ENCODE results near the gene NELL1.

NELL1 gene

GRCh38 chr11:21369947-21370346 lies 700.6 kb downstream of the NELL1 start:
- Histone ChIP-seq H3K27ac (replicated peaks) (no peak overlapping the region), H3K4me3 (replicated peaks; ENCODE audit: insufficient read depth, low read length) (no peak overlapping the region), H3K27me3 (ENCODE audit: insufficient read depth, poor library complexity, severe bottlenecking) (no peaks in the 10 kb centered on the region)
- DNase-seq (ENCODE audit: low read depth in 1 of 2, low spot score in 1 of 2): no peak
- TF ChIP-seq POLR2AphosphoS5 (IDR thresholded peaks at IDR 0.05; ENCODE audit: low read depth) (no peak), CTCF (IDR thresholded peaks at IDR 0.05; ENCODE audit: insufficient read depth, low read length) (no peak), REST (IDR thresholded peaks at IDR 0.05; ENCODE audit: insufficient replicate concordance, low read depth) (no peak), GABPA (IDR thresholded peaks at IDR 0.05; ENCODE audit: low read depth) (no peak), SPI1 (IDR thresholded peaks at IDR 0.05; ENCODE audit: borderline replicate concordance, low read depth) (no peak)

- no peaks in the 10 kb centered on the region for H3K27me3 ChIP-seq (ENCODE audit: insufficient read depth, poor library complexity, severe bottlenecking)
- TF ChIP-seq CTCF (IDR thresholded peaks at IDR 0.05; ENCODE audit: insufficient read depth, low read length) (no peak), SPI1 (IDR thresholded peaks at IDR 0.05; ENCODE audit: borderline replicate concordance, low read depth) (no peak), POLR2AphosphoS5 (IDR thresholded peaks at IDR 0.05; ENCODE audit: low read depth) (no peak), GABPA (IDR thresholded peaks at IDR 0.05; ENCODE audit: low read depth) (no peak), REST (IDR thresholded peaks at IDR 0.05; ENCODE audit: insufficient replicate concordance, low read depth) (no peak)
- H3K4me3 ChIP-seq (replicated peaks; ENCODE audit: insufficient read depth, low read length): no peak overlapping the region
- no peak for DNase-seq (ENCODE audit: low read depth in 1 of 2, low spot score in 1 of 2)
- no peak overlapping the region for H3K27ac ChIP-seq (replicated peaks)
These were observed 701.7 kb downstream of the NELL1 start for GRCh38 chr11:21371044-21371443.

GRCh38 chr11:21372672-21373071 lies 703.3 kb downstream of the NELL1 start:
- no peak overlapping the region for H3K4me3 ChIP-seq (replicated peaks; ENCODE audit: insufficient read depth, low read length)
- H3K27me3 ChIP-seq (ENCODE audit: insufficient read depth, poor library complexity, severe bottlenecking): no peaks in the 10 kb centered on the region
- TF ChIP-seq SPI1 (IDR thresholded peaks at IDR 0.05; ENCODE audit: borderline replicate concordance, low read depth) (no peak), CTCF (IDR thresholded peaks at IDR 0.05; ENCODE audit: insufficient read depth, low read length) (no peak), POLR2AphosphoS5 (IDR thresholded peaks at IDR 0.05; ENCODE audit: low read depth) (no peak), GABPA (IDR thresholded peaks at IDR 0.05; ENCODE audit: low read depth) (no peak), REST (IDR thresholded peaks at IDR 0.05; ENCODE audit: insufficient replicate concordance, low read depth) (no peak)
- no peak overlapping the region for H3K27ac ChIP-seq (replicated peaks)
- DNase-seq (ENCODE audit: low read depth in 1 of 2, low spot score in 1 of 2): no peak
